Stimulated activated CD4-positive, alpha-beta T cell treated with anti-CD3 and anti-CD28 coated beads, TNF-alpha, amount 100 ng/mL, for 24 hours (primary cell): ENCODE data around the gene ZDHHC19.
"Not testable (repeated sequence)": the region's sequence is repeated elsewhere in the genome, so short reads cannot be mapped to it uniquely, and the experiment has no call there.

Experiments
- DNase-seq, 3 experiments: peaks; one replicate each; pipeline ENCODE4 v3.0.0-alpha.2; 2020; ENCODE audit warnings: low read depth in 3 of 3

ZDHHC19 gene

GRCh38 chr3:196178993-196179379 is 32.2 kb downstream of the ZDHHC19 start:
- no peak for DNase-seq

GRCh38 chr3:196177967-196178366 is 33.2 kb downstream of the ZDHHC19 start:
- DNase-seq: no peak

- no peak for DNase-seq
Observed at GRCh38 chr3:196177567-196177966, 33.6 kb downstream of the ZDHHC19 start.

- no peak for DNase-seq
Observed at GRCh38 chr3:196175722-196176121, 35.5 kb downstream of the ZDHHC19 start.

GRCh38 chr3:196175116-196175625 is 36.0 kb downstream of the ZDHHC19 start:
- no peak for DNase-seq

GRCh38 chr3:196174652-196175051 is 36.5 kb downstream of the ZDHHC19 start:
- DNase-seq: no peak

- not testable (repeated sequence) for DNase-seq
Observed at GRCh38 chr3:196170296-196170695, 40.9 kb downstream of the ZDHHC19 start.

- DNase-seq: no peak
Observed at GRCh38 chr3:196169836-196170240, 41.4 kb downstream of the ZDHHC19 start.

- DNase-seq: no peak
Observed at GRCh38 chr3:196168808-196169391, 42.3 kb downstream of the ZDHHC19 start.

- peak in 1 of 3 experiments; percentile 39 for DNase-seq
Observed at GRCh38 chr3:196166741-196167140, 44.5 kb downstream of the ZDHHC19 start.

- DNase-seq: no peak
Observed at GRCh38 chr3:196165850-196166249, 45.4 kb downstream of the ZDHHC19 start.

GRCh38 chr3:196165006-196165575 is 46.1 kb downstream of the ZDHHC19 start:
- DNase-seq: not testable (repeated sequence)

- DNase-seq: no peak
Observed at GRCh38 chr3:196164576-196164975, 46.6 kb downstream of the ZDHHC19 start.

- DNase-seq: no peak
Observed at GRCh38 chr3:196163666-196164493, 47.3 kb downstream of the ZDHHC19 start.

GRCh38 chr3:196163212-196163611 is 48.0 kb downstream of the ZDHHC19 start:
- no peak for DNase-seq

GRCh38 chr3:196162679-196163078 is 48.5 kb downstream of the ZDHHC19 start:
- DNase-seq: no peak

GRCh38 chr3:196159952-196160804 is 51.0 kb downstream of the ZDHHC19 start:
- no peak for DNase-seq

GRCh38 chr3:196159526-196159925 is 51.7 kb downstream of the ZDHHC19 start:
- no peak for DNase-seq

- DNase-seq: no peak
Observed at GRCh38 chr3:196156160-196156559, 55.0 kb downstream of the ZDHHC19 start.

- DNase-seq: no peak
Observed at GRCh38 chr3:196150481-196150880, 60.7 kb downstream of the ZDHHC19 start.

- no peak for DNase-seq
Observed at GRCh38 chr3:196149831-196150301, 61.3 kb downstream of the ZDHHC19 start.

- no peak for DNase-seq
Observed at GRCh38 chr3:196149375-196149774, 61.8 kb downstream of the ZDHHC19 start.
